GM19455 (cell line): ENCODE results near the gene FKBP15.

Experiments used
- ATAC-seq: cut with Tn5 transposase; IDR thresholded peaks from one replicate; pipeline ENCODE4 v1.9.1; 2021; ENCODE audit not compliant: unreplicated experiment

The FKBP15 gene

GRCh38 chr9:113181165-113181564 lies 39.9 kb downstream of the FKBP15 start:
- no peak for ATAC-seq

GRCh38 chr9:113179839-113180238 lies 41.2 kb downstream of the FKBP15 start:
- no peak for ATAC-seq

GRCh38 chr9:113178087-113178486 lies 43.0 kb downstream of the FKBP15 start:
- ATAC-seq, result no peak

GRCh38 chr9:113177251-113177650 lies 43.8 kb downstream of the FKBP15 start:
- ATAC-seq, result no peak

GRCh38 chr9:113176803-113177202 lies 44.3 kb downstream of the FKBP15 start:
- no peak for ATAC-seq

- no peak for ATAC-seq
These were observed 47.7 kb downstream of the FKBP15 start for GRCh38 chr9:113173341-113173740.

- no peak for ATAC-seq
These were observed 52.3 kb downstream of the FKBP15 start for GRCh38 chr9:113168809-113169208.

GRCh38 chr9:113166039-113166438 lies 55.0 kb downstream of the FKBP15 start:
- no peak for ATAC-seq

- ATAC-seq, result no peak
These were observed 56.4 kb downstream of the FKBP15 start for GRCh38 chr9:113164536-113165300.

GRCh38 chr9:113163001-113163400 lies 58.1 kb downstream of the FKBP15 start:
- no peak for ATAC-seq

GRCh38 chr9:113160571-113160970 lies 60.5 kb downstream of the FKBP15 start:
- no peak for ATAC-seq

GRCh38 chr9:113158446-113158845 lies 62.6 kb downstream of the FKBP15 start:
- ATAC-seq, result no peak

- no peak for ATAC-seq
These were observed 64.2 kb downstream of the FKBP15 start for GRCh38 chr9:113156880-113157279.

GRCh38 chr9:113155911-113156588 lies 65.0 kb downstream of the FKBP15 start:
- no peak for ATAC-seq

GRCh38 chr9:113154946-113155345 lies 66.1 kb downstream of the FKBP15 start:
- ATAC-seq, result no peak

- no peak for ATAC-seq
These were observed 66.6 kb downstream of the FKBP15 start for GRCh38 chr9:113154471-113154870.

GRCh38 chr9:113153599-113153998 lies 67.5 kb downstream of the FKBP15 start:
- no peak for ATAC-seq

- no peak for ATAC-seq
These were observed 68.4 kb downstream of the FKBP15 start for GRCh38 chr9:113152699-113153098.

- ATAC-seq, result no peak
These were observed 69.1 kb downstream of the FKBP15 start for GRCh38 chr9:113151696-113152630.

- ATAC-seq, result peak; percentile 96
These were observed 70.1 kb downstream of the FKBP15 start, which contains the start of gene SLC31A2 for GRCh38 chr9:113150670-113151611. SLC31A2 (plus strand) TSS chr9:113151007; CDS start chr9:113151075, 68 bp downstream.
